Psoas muscle (tissue), 8 donors: Measurements from ENCODE around the gene TBC1D1. TPM values are rescaled to one million over a fixed set of nuclear protein-coding genes. Genes with fewer than 3 reads are reported as not detected.

Source experiments
- ATAC-seq, 4 donors: fragments of 200-7000 bp; cut with Tn5 transposase; one replicate each; pipeline ENCODE4 v1.9.1; 2020; ENCODE audit warnings: moderate library complexity in 3 of 4, mild to moderate bottlenecking in 2 of 4
- DNase-seq, 2 donors: peaks; one replicate each; pipeline ENCODE4 v3.0.0-alpha.2; 2020
- H3K27ac ChIP-seq: fragments of 200-600 bp; one replicate; pipeline ENCODE4 v1.8.0; 2022
- H3K27me3 ChIP-seq, 3 donors: fragments of 200-600 bp in 1 of 3; one replicate each; pipeline versions ENCODE4 v1.6.1 to v1.8.0; 2013 to 2022; ENCODE audit warnings: low read length in 2 of 3, mild to moderate bottlenecking in 2 of 3, moderate library complexity in 1 of 3; ENCODE audit not compliant: insufficient read depth in 3 of 3
- H3K36me3 ChIP-seq, 2 donors: fragments of 200-600 bp in 1 of 2; one replicate each; pipeline versions ENCODE4 v1.6.1 to v1.8.0; 2013 to 2022; ENCODE audit warnings: low read depth in 1 of 2, mild to moderate bottlenecking in 1 of 2, moderate library complexity in 1 of 2; ENCODE audit not compliant: insufficient read depth in 1 of 2
- H3K4me1 ChIP-seq: fragments of 200-600 bp; one replicate; pipeline ENCODE4 v1.8.0; 2022
- H3K4me3 ChIP-seq: fragments of 200-600 bp; one replicate; pipeline ENCODE4 v1.8.0; 2022; ENCODE audit warnings: mild to moderate bottlenecking
- H3K9me3 ChIP-seq: fragments of 200-600 bp; one replicate; pipeline ENCODE4 v1.8.0; 2022
- CTCF ChIP-seq: fragments of 200-600 bp; IDR thresholded peaks from one replicate; pipeline ENCODE4 v1.8.0; 2022; ENCODE audit warnings: antibody characterized with exemption
- WGBS, 3 donors: extraction: QIAGEN DNeasy Blood & Tissue Kit; methylation state at CpG; one replicate each; pipeline versions ENCODE4 v1.1.6 to v1.1.7; 2013; 5-methylcytosine and 5-hydroxymethylcytosine counted together
- intact Hi-C, 2 donors: fragments of 100-400 bp; cut with DNase I; formaldehyde crosslinking; loops; one replicate each; pipeline versions ENCODE4 v1.11.0 to v1.14.2; 2022
- polyA plus RNA-seq, 3 donors: library from polyadenylated mRNA; stranded (reverse); fragments of 200-250 nt; gene quantifications; one replicate each; pipeline ENCODE4 v1.2.3, GENCODE V29; 2013
- total RNA-seq, 4 donors: library from RNA; stranded (reverse); fragmentation: NEBNext Ultra II Directional in 2 of 4; extraction: Animal tissue kit (Norgen Biotek cat#: 25700) in 2 of 4; gene quantifications; one replicate each; pipeline versions ENCODE4 v1.2.1 to v1.2.4, GENCODE V29; 2021 to 2023
- donor health status: healthy with polysubstance abuse.
- donor health status: DM: no; HTN: no; CAD: no; lungs with moderate emphysema.
- donor health status: Bipolar disorder and iron deficiency.
- donor health status: healthy.
- donor health status: DM: yes; HTN: yes; CAD: no.
- donor health status: DM: no; HTN: no; CAD: no.
- donor health status: DM: no; HTN: no; CAD: no.
- donor health status: DM: yes; HTN: yes; CAD: no.

TBC1D1 gene
- total and polyA plus RNA-seq, 7 donors = 18.1 to 130 (median 42.5) TPM

DNA sequence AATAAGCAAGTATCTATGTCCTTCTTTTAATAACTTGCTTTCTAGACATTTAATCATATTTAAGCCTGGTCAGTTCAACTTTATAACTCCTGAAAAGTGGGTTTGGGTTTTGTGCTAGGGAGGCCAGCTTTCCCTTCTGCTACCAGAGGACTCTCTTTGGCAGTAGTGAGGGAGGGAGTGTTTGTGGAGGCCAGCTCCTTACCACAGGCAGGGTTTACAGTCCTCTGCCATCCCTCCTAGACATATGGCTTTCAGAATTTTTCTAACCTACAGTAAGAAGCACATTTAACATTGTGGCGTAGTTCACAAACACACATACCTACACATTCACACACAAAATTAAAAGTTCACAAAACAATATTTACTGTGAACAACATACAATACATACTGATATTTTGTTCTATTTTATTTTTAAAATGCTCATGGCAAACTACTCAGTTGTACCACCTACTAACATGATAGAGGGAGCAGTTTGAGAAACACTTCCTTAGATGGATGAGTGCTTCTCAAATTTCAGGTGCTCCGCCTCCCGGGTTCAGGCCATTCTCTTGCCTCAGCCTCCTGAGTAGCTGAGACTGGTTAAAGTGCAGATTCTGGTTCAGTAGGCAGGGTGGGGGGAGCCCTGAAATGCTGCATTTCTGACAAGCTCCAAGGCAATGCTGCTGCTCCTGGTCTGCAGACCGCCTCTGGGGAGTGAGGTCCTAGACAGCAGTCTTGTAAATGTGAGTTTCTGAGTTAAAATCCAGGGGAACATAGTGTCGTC lies 156.0 kb downstream of the TBC1D1 start:
- no peaks in the 10 kb centered on the region for H3K27me3 ChIP-seq
- intact Hi-C loops = no loop called here
- no peak overlapping the region for H3K4me3 ChIP-seq
- TF ChIP-seq CTCF = no peak
- no peak overlapping the region for H3K27ac ChIP-seq
- WGBS, 3 donors = 68 to 83% (median 78%) methylated on average over 5 of the region's 5 CpGs
- H3K36me3 ChIP-seq = peaks cover 0 to 62% of the 10 kb centered on the region in 2 donors
- peaks cover 3% of the 10 kb centered on the region for H3K4me1 ChIP-seq
- no peaks in the 10 kb centered on the region for H3K9me3 ChIP-seq
- DNase-seq (no peak), ATAC-seq (no peak)

DNA sequence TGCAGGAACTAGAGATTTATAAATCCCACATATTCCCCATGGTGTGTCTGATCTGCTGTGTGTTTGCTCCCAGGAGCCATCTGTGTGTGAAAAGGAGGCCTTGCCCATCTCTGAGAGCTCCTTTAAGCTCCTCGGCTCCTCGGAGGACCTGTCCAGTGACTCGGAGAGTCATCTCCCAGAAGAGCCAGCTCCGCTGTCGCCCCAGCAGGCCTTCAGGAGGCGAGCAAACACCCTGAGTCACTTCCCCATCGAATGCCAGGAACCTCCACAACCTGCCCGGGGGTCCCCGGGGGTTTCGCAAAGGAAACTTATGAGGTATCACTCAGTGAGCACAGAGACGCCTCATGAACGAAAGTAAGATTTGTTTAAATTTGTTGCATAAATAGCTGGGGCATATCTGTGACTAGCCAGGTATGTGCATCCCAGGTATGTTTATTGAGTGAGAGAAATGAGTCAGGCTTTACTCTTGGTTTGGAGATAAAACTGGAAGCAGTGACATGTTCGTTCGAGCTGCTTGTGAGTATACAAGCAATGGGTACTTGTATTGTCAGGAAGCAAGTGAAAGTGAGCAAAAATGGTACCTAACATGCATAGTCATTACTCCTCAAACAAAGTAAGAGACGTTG lies 158.8 kb downstream of the TBC1D1 start:
- 86 to 93% (median 90%) methylated on average over 15 of the region's 15 CpGs for WGBS, 3 donors
- H3K9me3 ChIP-seq = no peaks in the 10 kb centered on the region
- peaks cover 3% of the 10 kb centered on the region for H3K4me1 ChIP-seq
- no peak for ATAC-seq
- H3K36me3 ChIP-seq = peaks cover under 1 to 76% of the 10 kb centered on the region in 2 donors
- no peaks in the 10 kb centered on the region for H3K27me3 ChIP-seq
- DNase-seq = no peak
- no peak overlapping the region for H3K27ac ChIP-seq
- intact Hi-C loops = no loop called here
- no peak overlapping the region for H3K4me3 ChIP-seq
- no peak for TF ChIP-seq CTCF

GRCh38 chr4:38050560-38051350 lies 159.9 kb downstream of the TBC1D1 start:
- intact Hi-C loops = no loop called here
- Histone ChIP-seq H3K9me3 (no peaks in the 10 kb centered on the region), H3K36me3 (peaks cover 2 to 82% of the 10 kb centered on the region in 2 donors), H3K27me3 (no peaks in the 10 kb centered on the region), H3K4me1 (peaks cover 3% of the 10 kb centered on the region), H3K4me3 (no peak overlapping the region), H3K27ac (peak overlapping the region; percentile 50)
- WGBS, 3 donors = 76 to 80% (median 76%) methylated on average over 10 of the region's 10 CpGs
- ATAC-seq (peak in 2 of 4 donors; percentile 19 to 28), DNase-seq (no peak)
- TF ChIP-seq CTCF = no peak

DNA sequence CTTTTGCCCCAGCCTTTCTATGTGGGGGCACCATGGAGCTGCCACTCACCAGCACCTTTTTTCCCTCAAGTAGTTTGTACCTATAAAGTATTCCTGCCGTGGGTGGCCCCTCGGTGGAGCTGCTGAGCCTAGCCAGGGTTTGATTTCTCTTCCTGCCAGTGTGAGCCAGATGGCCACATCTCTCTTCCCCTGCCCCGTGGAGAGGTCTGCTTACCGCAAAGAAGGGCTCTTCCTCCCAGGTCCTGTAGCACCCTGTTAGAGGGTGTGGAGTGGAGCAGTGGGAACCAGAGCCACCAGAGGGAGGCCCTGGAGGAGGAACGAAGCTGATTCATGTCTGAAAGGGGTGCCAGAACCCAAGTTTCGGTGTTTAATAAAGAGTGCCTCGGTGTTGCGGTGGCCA lies 164.7 kb downstream of the TBC1D1 start:
- DNase-seq = no peak
- 55 to 62% (median 59%) methylated on average over 8 of the region's 8 CpGs for WGBS, 3 donors

More for the DNA sequence above, 164.7 kb downstream of the TBC1D1 start:
- intact Hi-C loops = no loop called here
- Histone ChIP-seq H3K4me1 (peaks cover 2% of the 10 kb centered on the region), H3K27me3 (no peaks in the 10 kb centered on the region), H3K4me3 (no peak overlapping the region), H3K27ac (peak overlapping the region; percentile 46), H3K9me3 (no peaks in the 10 kb centered on the region), H3K36me3 (peaks cover 2 to 49% of the 10 kb centered on the region in 2 donors)
- no peak for TF ChIP-seq CTCF
- ATAC-seq = peak in 2 of 4 donors; percentile 10 to 22
